ENCODE measurements around the gene CALU.
A peak's percentile ranks its signal among the peaks of the same experiment; 100 is the strongest.

Gene CALU

DNA sequence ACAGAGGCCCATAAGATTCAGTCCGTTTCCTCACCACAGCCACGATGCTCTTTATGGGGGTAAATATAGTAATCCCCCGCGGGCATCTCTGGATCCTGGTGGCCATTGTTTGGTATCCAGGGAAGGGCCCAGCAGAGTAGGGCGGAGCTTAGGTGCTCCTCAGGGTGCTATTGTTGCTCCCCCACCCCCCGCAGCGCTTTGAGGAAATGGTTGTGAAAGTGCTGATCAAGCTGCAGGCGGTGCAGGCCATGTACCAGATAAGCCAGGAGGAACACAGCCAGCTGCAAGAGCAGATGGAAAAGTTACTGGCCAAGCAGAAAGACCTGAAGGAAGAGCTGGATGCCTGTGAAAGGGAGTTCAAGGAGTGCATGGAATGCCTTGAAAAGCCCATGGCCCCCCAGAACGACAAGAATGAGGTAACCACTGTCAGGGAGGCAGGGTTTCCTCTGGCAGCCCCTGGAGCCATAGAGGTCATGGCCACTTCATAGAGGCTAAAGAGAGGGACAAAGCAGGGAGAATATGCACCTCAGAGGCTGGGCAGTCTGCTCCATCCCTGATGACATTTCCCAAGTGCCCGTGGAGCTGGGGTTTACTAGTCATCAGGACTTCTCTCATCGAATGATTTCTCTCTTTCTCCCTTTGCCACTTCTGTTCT is 73.5 kb downstream of the CALU start:
- ChIA-PET POLR2A (no interaction called here), CTCF (interaction anchor here (0.7 kb wide), 1 partner anchor 8 kb away, joined by 3 read pairs; no protein-coding TSS in a partner anchor)
- H3K4me1 ChIP-seq (ENCODE audit: control insufficient read depth, insufficient read depth, low read length): no peaks in the 10 kb centered on the region
- peak; percentile 46; the same call in 1 of the 2 replicates for TF ChIP-seq ZNF341 (tag by site-specific recombination; IDR thresholded peaks at IDR 0.05; ENCODE audit: low read depth)
- no peak for TF ChIP-seq ZNF777 (tag by site-specific recombination; IDR thresholded peaks at IDR 0.05; ENCODE audit: borderline replicate concordance)
- no peak for TF ChIP-seq ZBTB21 (tag by site-specific recombination; IDR thresholded peaks at IDR 0.05)
- no peak for TF ChIP-seq ZNF394 (tag by site-specific recombination; IDR thresholded peaks at IDR 0.05; ENCODE audit: borderline replicate concordance)
- TF ChIP-seq ZIC2 (tag by site-specific recombination; IDR thresholded peaks at IDR 0.05): peak; percentile 91
- peak; percentile 73 for TF ChIP-seq GLIS1 (tag by site-specific recombination; IDR thresholded peaks at IDR 0.05)
- TF ChIP-seq IKZF3 (tag by site-specific recombination; IDR thresholded peaks at IDR 0.05): no peak
- H3K9me3 ChIP-seq (ENCODE audit: control insufficient read depth, insufficient read depth, low read depth, low read length): no peaks in the 10 kb centered on the region
- H3K36me3 ChIP-seq (ENCODE audit: control insufficient read depth in 2 of 2, insufficient read depth in 1 of 2, low read length in 2 of 2): peaks cover 0 to 22% of the 10 kb centered on the region in 2 experiments; a peak in 1 of 3 replicates
- no peak overlapping the region for H3K4me3 ChIP-seq (ENCODE audit: low read depth, low read length)
- no peak overlapping the region for H3K27ac ChIP-seq (ENCODE audit: extremely low read depth, low read depth, low read length)

DNA sequence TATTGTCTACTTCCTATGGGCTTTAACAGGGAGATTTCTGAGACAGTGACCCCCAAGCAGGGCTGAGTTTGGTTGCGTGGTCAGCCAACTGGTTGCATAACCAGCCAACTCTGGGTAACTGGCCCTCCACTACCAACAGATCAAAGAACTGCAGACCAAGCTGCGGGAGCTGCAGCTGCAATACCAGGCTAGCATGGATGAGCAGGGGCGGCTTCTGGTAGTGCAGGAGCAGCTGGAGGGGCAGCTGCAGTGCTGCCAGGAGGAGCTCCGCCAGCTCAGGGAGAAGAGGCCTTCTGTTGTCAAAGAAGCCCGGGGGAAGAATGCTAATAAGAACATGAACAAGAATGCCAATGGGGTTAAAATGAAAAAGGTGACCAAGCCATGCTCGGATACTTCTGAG is 75.3 kb downstream of the CALU start:
- POLR2A ChIA-PET: no interaction called here
- TF ChIP-seq ZNF114 (tag by site-specific recombination; IDR thresholded peaks at IDR 0.05) (no peak), MEIS1 (CRISPR knock-in tag; IDR thresholded peaks at IDR 0.05; ENCODE audit: borderline replicate concordance) (no peak), ZNF350 (tag by site-specific recombination; IDR thresholded peaks at IDR 0.05) (no peak), ZNF175 (tag by site-specific recombination; IDR thresholded peaks at IDR 0.05) (no peak), ZNF133 (tag by site-specific recombination; IDR thresholded peaks at IDR 0.05) (no peak), KLF7 (tag by site-specific recombination; IDR thresholded peaks at IDR 0.05; ENCODE audit: borderline replicate concordance) (no peak), ZNF140 (tag by site-specific recombination; IDR thresholded peaks at IDR 0.05) (no peak), ZNF2 (tag by site-specific recombination; IDR thresholded peaks at IDR 0.05) (no peak), ZFP3 (tag by site-specific recombination; IDR thresholded peaks at IDR 0.05; ENCODE audit: low read depth) (no peak), ZNF202 (tag by site-specific recombination; IDR thresholded peaks at IDR 0.05; ENCODE audit: borderline replicate concordance) (no peak), ZNF610 (tag by site-specific recombination; IDR thresholded peaks at IDR 0.05; ENCODE audit: borderline replicate concordance) (no peak), ZNF654 (tag by site-specific recombination; IDR thresholded peaks at IDR 0.05; ENCODE audit: low read depth) (no peak), ZNF621 (tag by site-specific recombination; IDR thresholded peaks at IDR 0.05) (no peak), ZNF223 (tag by site-specific recombination; IDR thresholded peaks at IDR 0.05) (no peak), YY2 (tag by site-specific recombination; IDR thresholded peaks at IDR 0.05) (no peak), ZNF214 (tag by site-specific recombination; IDR thresholded peaks at IDR 0.05; ENCODE audit: borderline replicate concordance) (no peak)
- TF ChIP-seq, protein P1, sequence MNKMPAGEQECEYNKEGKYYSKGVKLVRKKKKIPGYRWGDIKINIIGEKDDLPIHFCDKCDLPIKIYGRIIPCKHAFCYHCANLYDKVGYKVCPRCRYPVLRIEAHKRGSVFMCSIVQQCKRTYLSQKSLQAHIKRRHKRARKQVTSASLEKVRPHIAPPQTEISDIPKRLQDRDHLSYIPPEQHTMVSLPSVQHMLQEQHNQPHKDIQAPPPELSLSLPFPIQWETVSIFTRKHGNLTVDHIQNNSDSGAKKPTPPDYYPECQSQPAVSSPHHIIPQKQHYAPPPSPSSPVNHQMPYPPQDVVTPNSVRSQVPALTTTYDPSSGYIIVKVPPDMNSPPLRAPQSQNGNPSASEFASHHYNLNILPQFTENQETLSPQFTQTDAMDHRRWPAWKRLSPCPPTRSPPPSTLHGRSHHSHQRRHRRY (tag by site-specific recombination; IDR thresholded peaks at IDR 0.05): no peak
- CTCF ChIA-PET: no interaction called here
- H3K4me3 ChIP-seq (ENCODE audit: low read depth, low read length): no peak overlapping the region
- no peaks in the 10 kb centered on the region for H3K4me1 ChIP-seq (ENCODE audit: control insufficient read depth, insufficient read depth, low read length)
- H3K27ac ChIP-seq (ENCODE audit: extremely low read depth, low read depth, low read length): no peak overlapping the region
- H3K9me3 ChIP-seq (ENCODE audit: control insufficient read depth, insufficient read depth, low read depth, low read length): no peaks in the 10 kb centered on the region
- peaks cover 0 to 15% of the 10 kb centered on the region in 2 experiments; a peak in 1 of 3 replicates for H3K36me3 ChIP-seq (ENCODE audit: control insufficient read depth in 2 of 2, insufficient read depth in 1 of 2, low read length in 2 of 2)
